GM19239 (cell line): ENCODE results near the gene PPP2R2D.

Source experiments
- DNase-seq: peaks from one replicate; pipeline ENCODE4 v3.0.0; 2011; ENCODE audit warnings: low spot score; ENCODE audit not compliant: insufficient read length
- FAIRE-seq: peaks from 2 replicates; lab custom pipeline; 2011; peaks lifted over from hg19 to GRCh38; lab: Jason Lieb, UNC

PPP2R2D gene

GRCh38 chr10:131900350-131901152 lies at the start of gene PPP2R2D:
TSS of gene PPP2R2D (plus strand) at chr10:131901008. CDS start at chr10:131901149, 141 bp downstream.
- DNase-seq: peak; percentile 97
- FAIRE-seq: no peak

GRCh38 chr10:131851346-131851745 lies 49.5 kb upstream of the PPP2R2D start:
- DNase-seq (no peak), FAIRE-seq (no peak)

GRCh38 chr10:131852176-131852822 lies 48.5 kb upstream of the PPP2R2D start:
- DNase-seq (no peak), FAIRE-seq (no peak)

GRCh38 chr10:131852823-131853609 lies 47.8 kb upstream of the PPP2R2D start:
- DNase-seq (no peak), FAIRE-seq (no peak)

- FAIRE-seq (no peak), DNase-seq (no peak)
Measured at GRCh38 chr10:131853610-131853964, 47.2 kb upstream of the PPP2R2D start.

GRCh38 chr10:131854579-131855335 lies 46.1 kb upstream of the PPP2R2D start:
- no peak for FAIRE-seq
- no peak for DNase-seq

- no peak for DNase-seq
- FAIRE-seq: no peak
Measured at GRCh38 chr10:131855461-131856401, 45.1 kb upstream of the PPP2R2D start.

- no peak for FAIRE-seq
Measured at GRCh38 chr10:131856441-131857094, 44.2 kb upstream of the PPP2R2D start.

GRCh38 chr10:131857156-131858117 lies 43.4 kb upstream of the PPP2R2D start:
- FAIRE-seq (no peak), DNase-seq (no peak)

More at GRCh38 chr10:131856441-131857094, 44.2 kb upstream of the PPP2R2D start:
- DNase-seq: no peak

GRCh38 chr10:131858118-131858515 lies 42.7 kb upstream of the PPP2R2D start:
- FAIRE-seq (no peak), DNase-seq (no peak)

- no peak for DNase-seq
- no peak for FAIRE-seq
Measured at GRCh38 chr10:131858583-131859340, 42.0 kb upstream of the PPP2R2D start.

GRCh38 chr10:131859341-131860020 lies 41.3 kb upstream of the PPP2R2D start:
- FAIRE-seq: no peak

GRCh38 chr10:131860311-131860710 lies 40.5 kb upstream of the PPP2R2D start:
- FAIRE-seq (no peak), DNase-seq (no peak)

More at GRCh38 chr10:131859341-131860020, 41.3 kb upstream of the PPP2R2D start:
- DNase-seq: no peak

- FAIRE-seq: no peak
- no peak for DNase-seq
Measured at GRCh38 chr10:131860806-131861440, 39.9 kb upstream of the PPP2R2D start.

GRCh38 chr10:131862548-131862947 lies 38.3 kb upstream of the PPP2R2D start:
- DNase-seq (no peak), FAIRE-seq (no peak)
